ENCODE data around the gene RPL28.

GRCh38 chr19:55442372-55442961 is 56.7 kb downstream of the RPL28 start:
- TF ChIP-seq CEBPB (IDR thresholded peaks at IDR 0.05; ENCODE audit: low read depth, low read length) = no peak
- TF ChIP-seq CTCF (conservative IDR thresholded peaks at IDR 0.05; ENCODE audit: low read depth, low read length) = no peak
- no peak for TF ChIP-seq POLR2A (IDR thresholded peaks at IDR 0.05; ENCODE audit: low read depth, low read length)
- no peak for TF ChIP-seq USF2 (IDR thresholded peaks at IDR 0.05; ENCODE audit: low read depth, low read length)
- TF ChIP-seq SMC3 (IDR thresholded peaks at IDR 0.05; ENCODE audit: low read depth, low read length) = no peak
- TF ChIP-seq MAFK (IDR thresholded peaks at IDR 0.05; ENCODE audit: low read depth, low read length) = no peak

All from IMR-90 (cell line).